ENCODE data around the gene KLF6. TPM values are rescaled to one million over a fixed set of nuclear protein-coding genes. Genes with fewer than 3 reads are reported as not detected.

KLF6 gene
- total and polyA plus RNA-seq, 11 donors, result 15.2 to 106 (median 52.2) TPM

DNA sequence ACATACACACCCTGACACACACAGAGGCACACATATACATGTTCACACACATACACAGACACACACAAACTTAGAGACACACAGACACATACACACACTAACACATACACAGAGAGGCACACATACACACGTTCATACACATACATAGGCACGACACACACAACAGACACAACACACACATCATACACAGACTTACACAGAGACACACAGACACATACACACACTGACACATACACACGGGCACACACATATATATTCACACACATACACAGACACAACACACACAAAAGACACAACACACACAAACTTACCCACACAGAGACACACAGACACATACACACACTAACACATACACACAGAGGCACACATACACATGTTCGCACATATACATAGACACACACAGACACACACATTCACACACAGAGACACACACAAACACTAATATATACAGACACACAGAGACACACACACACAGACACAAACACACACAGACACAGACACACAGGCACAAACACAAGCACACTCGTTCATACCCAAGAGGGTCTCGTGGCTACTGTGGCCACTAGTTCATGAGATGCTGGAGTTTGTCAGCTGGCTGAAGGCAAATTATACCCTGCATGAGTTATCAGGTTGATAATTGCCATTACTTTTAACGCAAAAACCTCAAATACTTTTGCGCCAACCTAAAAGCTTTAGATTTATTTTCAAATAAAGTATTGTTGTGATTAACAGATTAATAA lies 17.7 kb upstream of the KLF6 start:
- intact Hi-C loops (cut with DNase I), result loop anchor here in 3 of 10 donors (10.0 kb wide), 3 partner anchors 112 to 862 kb away; no protein-coding TSS in a partner anchor
- H3K27ac ChIP-seq, result peak overlapping the region in 10 of 12 donors; percentile 40 to 96 (median 86)

DNA sequence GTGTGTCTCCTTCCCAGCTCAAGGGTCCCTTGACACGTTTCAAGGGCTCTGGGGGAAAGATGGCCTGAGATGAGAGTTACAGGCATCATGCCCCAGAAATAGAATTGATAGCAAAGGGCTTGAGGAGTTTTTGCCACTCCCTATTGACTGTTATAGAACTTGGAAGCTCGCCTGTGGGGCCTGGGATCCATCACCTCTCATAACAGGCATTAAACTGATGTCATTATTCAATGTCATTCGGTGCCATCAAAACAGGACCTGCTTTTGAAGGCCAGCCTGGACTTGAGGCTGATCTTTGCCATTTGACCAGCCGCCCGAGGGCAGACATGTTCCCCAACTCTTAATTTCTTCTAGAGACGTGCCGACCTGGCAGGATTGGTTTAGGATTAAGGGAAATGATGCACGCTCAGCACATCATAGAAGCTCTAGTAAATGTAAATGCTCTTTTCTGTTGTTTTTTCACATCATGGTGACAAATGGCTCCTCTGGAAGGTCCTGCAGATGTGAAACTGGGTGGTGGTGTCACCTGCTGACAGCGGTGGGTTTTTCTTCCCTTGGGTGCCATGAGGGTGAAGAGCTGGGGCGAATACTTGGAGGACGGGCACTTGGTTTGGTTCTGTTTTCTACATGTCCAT lies 16.7 kb upstream of the KLF6 start:
- Histone ChIP-seq H3K27ac (peak overlapping the region in 11 of 12 donors; percentile 49 to 96 (median 68)), H3K9me3 (peaks cover 0 to 4% (median 0%) of the 10 kb centered on the region in 12 donors), H3K4me1 (peaks cover 0 to 54% (median 36%) of the 10 kb centered on the region in 12 donors), H3K27me3 (no peaks in the 10 kb centered on the region), H3K4me3 (no peak overlapping the region), H3K36me3 (no peaks in the 10 kb centered on the region)
- TF ChIP-seq, protein P1, sequence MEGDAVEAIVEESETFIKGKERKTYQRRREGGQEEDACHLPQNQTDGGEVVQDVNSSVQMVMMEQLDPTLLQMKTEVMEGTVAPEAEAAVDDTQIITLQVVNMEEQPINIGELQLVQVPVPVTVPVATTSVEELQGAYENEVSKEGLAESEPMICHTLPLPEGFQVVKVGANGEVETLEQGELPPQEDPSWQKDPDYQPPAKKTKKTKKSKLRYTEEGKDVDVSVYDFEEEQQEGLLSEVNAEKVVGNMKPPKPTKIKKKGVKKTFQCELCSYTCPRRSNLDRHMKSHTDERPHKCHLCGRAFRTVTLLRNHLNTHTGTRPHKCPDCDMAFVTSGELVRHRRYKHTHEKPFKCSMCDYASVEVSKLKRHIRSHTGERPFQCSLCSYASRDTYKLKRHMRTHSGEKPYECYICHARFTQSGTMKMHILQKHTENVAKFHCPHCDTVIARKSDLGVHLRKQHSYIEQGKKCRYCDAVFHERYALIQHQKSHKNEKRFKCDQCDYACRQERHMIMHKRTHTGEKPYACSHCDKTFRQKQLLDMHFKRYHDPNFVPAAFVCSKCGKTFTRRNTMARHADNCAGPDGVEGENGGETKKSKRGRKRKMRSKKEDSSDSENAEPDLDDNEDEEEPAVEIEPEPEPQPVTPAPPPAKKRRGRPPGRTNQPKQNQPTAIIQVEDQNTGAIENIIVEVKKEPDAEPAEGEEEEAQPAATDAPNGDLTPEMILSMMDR (IDR thresholded peaks at IDR 0.05), result no peak
- TF ChIP-seq POLR2A (IDR thresholded peaks at IDR 0.05), result no peak
- WGBS, 4 donors, result 65 to 77% (median 70%) methylated on average over 11 of the region's 11 CpGs
- intact Hi-C loops (cut with DNase I), result loop anchor here in 3 of 10 donors (10.0 kb wide), 3 partner anchors 113 to 863 kb away; no protein-coding TSS in a partner anchor
- DNase-seq (peak in 4 of 5 donors; percentile 65 to 83 (median 76)), ATAC-seq (peak; percentile 67 to 89 (median 78))

More for the DNA sequence above, 17.7 kb upstream of the KLF6 start:
- TF ChIP-seq, protein P1 (IDR thresholded peaks at IDR 0.05), result no peak
- no peak for TF ChIP-seq POLR2A (IDR thresholded peaks at IDR 0.05)
- no peaks in the 10 kb centered on the region for H3K9me3 ChIP-seq
- no peaks in the 10 kb centered on the region for H3K27me3 ChIP-seq
- H3K36me3 ChIP-seq, result no peaks in the 10 kb centered on the region
- peaks cover 0 to 65% (median 47%) of the 10 kb centered on the region in 12 donors for H3K4me1 ChIP-seq
- 88 to 90% (median 89%) methylated on average over 8 of the region's 8 CpGs for WGBS, 4 donors
- DNase-seq (no peak), ATAC-seq (no peak)
- H3K4me3 ChIP-seq, result no peak overlapping the region

DNA sequence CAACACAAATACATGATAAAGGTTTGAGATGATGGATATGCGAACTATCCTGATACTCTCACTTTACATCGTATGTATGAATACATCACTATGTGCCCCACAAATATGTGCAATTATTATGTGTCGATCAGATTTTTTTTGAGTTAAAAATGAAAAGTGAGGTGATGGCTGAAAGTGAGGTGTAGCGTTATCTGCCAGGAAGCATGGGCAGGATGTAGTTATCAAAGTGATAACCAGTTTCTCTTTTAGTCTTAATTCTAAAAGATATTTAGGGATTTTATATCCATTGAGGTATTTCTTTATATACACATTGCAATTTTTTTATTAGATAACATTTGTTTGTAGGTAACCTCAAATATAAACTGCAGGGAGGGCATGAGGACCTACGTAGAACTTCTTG lies 15.6 kb upstream of the KLF6 start:
- H3K36me3 ChIP-seq, result no peaks in the 10 kb centered on the region
- H3K9me3 ChIP-seq, result peaks cover 0 to 13% (median 0%) of the 10 kb centered on the region in 12 donors
- WGBS, 4 donors, result 85 to 93% (median 91%) methylated on average over 5 of the region's 5 CpGs
- no peak for DNase-seq
- no peaks in the 10 kb centered on the region for H3K27me3 ChIP-seq
- ATAC-seq, result no peak
- H3K4me1 ChIP-seq, result peaks cover 0 to 44% (median 27%) of the 10 kb centered on the region in 12 donors
- H3K4me3 ChIP-seq, result no peak overlapping the region
- H3K27ac ChIP-seq, result peak overlapping the region in 7 of 12 donors; percentile 29 to 96 (median 72)
- intact Hi-C loops (cut with DNase I), result loop anchor here in 3 of 10 donors (10.0 kb wide), 3 partner anchors 114 to 864 kb away; no protein-coding TSS in a partner anchor
- no peak for TF ChIP-seq POLR2A (IDR thresholded peaks at IDR 0.05)
- TF ChIP-seq, protein P1 (IDR thresholded peaks at IDR 0.05), result no peak

DNA sequence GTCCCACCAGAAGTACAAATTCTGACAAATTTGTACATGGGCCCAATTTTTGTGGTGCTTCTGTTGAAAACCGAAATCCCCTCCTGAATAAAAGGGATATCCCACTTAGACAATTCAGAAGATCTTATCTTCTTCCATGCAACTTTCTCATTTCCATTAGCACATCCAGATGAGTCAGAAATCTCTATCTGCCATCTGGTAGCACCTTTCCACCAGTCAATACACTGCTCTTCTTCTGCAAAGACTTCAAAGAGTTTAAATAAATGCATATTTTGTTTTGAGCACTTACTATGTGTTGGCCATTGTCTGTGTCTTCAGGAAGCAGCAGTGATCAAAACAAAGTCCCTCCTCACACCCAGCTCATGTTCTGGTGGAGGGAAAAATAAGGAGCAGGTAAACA lies 12.7 kb upstream of the KLF6 start:
- H3K36me3 ChIP-seq, result no peaks in the 10 kb centered on the region
- WGBS, 4 donors, result 0 to 93% (median 64%) methylated on average over 1 of the region's 1 CpG
- ATAC-seq, result no peak

More for the DNA sequence above, 12.7 kb upstream of the KLF6 start:
- intact Hi-C loops (cut with DNase I), result loop anchor here in 1 of 10 donors (10.0 kb wide), 2 partner anchors 277 to 857 kb away; no protein-coding TSS in a partner anchor
- Histone ChIP-seq H3K4me1 (peaks cover 0 to 18% (median 4%) of the 10 kb centered on the region in 12 donors), H3K4me3 (no peak overlapping the region), H3K27ac (no peak overlapping the region), H3K27me3 (no peaks in the 10 kb centered on the region), H3K9me3 (peaks cover 0 to 24% (median 6%) of the 10 kb centered on the region in 12 donors)
- TF ChIP-seq, protein P1 (IDR thresholded peaks at IDR 0.05), result no peak
- no peak for TF ChIP-seq POLR2A (IDR thresholded peaks at IDR 0.05)
- no peak for DNase-seq

Data from heart left ventricle (tissue), 16 donors.